HepG2 (cell line): ENCODE data around the gene PCOLCE2. TPM values are rescaled to one million over a fixed set of nuclear protein-coding genes. Genes with fewer than 3 reads are reported as not detected.

ENCODE experiments used
- ATAC-seq: fragments of 200-7000 bp; cut with Tn5 transposase; 3 replicates; pipeline ENCODE4 v1.9.1; 2020; ENCODE audit warnings: mild to moderate bottlenecking, moderate library complexity
- BruUV-seq: library from RNA; stranded (reverse); fragments of 400-500 nt; replicated peaks from 2 replicates; lab custom pipeline; 2021; lab: Mats Ljungman, UMichigan
- CTCF ChIA-PET: fragments of 300-600 bp; formaldehyde crosslinking; extraction: SDS; loops from one replicate; lab custom pipeline; 2021; ENCODE audit warnings: low total read pairs, inconsistent platforms, low intra/inter-chr PET ratio; lab: Yijun Ruan, JAX
- POLR2A ChIA-PET: fragments of 350-600 bp; sonication (Branson Sonifier 250); formaldehyde crosslinking; loops from one replicate; lab custom pipeline; 2020; ENCODE audit warnings: antibody characterized with exemption, inconsistent platforms; lab: Yijun Ruan, JAX
- DNase-seq: peaks from one replicate; pipeline ENCODE4 v3.0.0-alpha.2; 2015; ENCODE audit warnings: low spot score
- FAIRE-seq: peaks from 3 replicates; lab custom pipeline; 2011; peaks lifted over from hg19 to GRCh38; lab: Jason Lieb, UNC
- H2AFZ ChIP-seq: one replicate; pipeline ENCODE4 v1.6.1; 2011; ENCODE audit warnings: low read length, inconsistent platforms
- H3K27ac ChIP-seq: fragments of 300-600 bp; 3 replicates; pipeline ENCODE4 v1.8.0; 2011; ENCODE audit warnings: mixed run types, mild to moderate bottlenecking, mixed read lengths, low read length, inconsistent platforms; ENCODE audit not compliant: insufficient read depth; ENCODE audit errors: extremely low read length
- H3K27me3 ChIP-seq, 2 experiments: fragments of 200-600 bp in 1 of 2; 2 replicates in 1 of 2; 3 replicates in 1 of 2; pipeline versions ENCODE4 v1.6.0 to v1.8.0; 2011; ENCODE audit warnings: low read length in 2 of 2, mild to moderate bottlenecking in 2 of 2, moderate library complexity in 2 of 2, inconsistent platforms in 1 of 2; ENCODE audit not compliant: insufficient read depth in 2 of 2, control insufficient read depth in 1 of 2
- H3K36me3 ChIP-seq, 2 experiments: fragments of 200-600 bp in 1 of 2; replicated peaks in 1 of 2; 2 replicates in 1 of 2; 3 replicates in 1 of 2; pipeline versions ENCODE4 v1.5.1 to v1.8.0; 2011; ENCODE audit warnings: low read length in 2 of 2, inconsistent platforms in 1 of 2; ENCODE audit not compliant: insufficient read depth in 2 of 2, control insufficient read depth in 1 of 2
- H3K4me1 ChIP-seq: 2 replicates; pipeline ENCODE4 v1.5.1; 2012; ENCODE audit warnings: low read length, inconsistent platforms; ENCODE audit not compliant: insufficient read depth
- H3K4me2 ChIP-seq: 2 replicates; pipeline ENCODE4 v1.6.0; 2011; ENCODE audit warnings: low read depth, low read length, inconsistent platforms
- H3K4me3 ChIP-seq, 3 experiments: fragments of 200-600 bp in 1 of 3; sonication (generic), shearing (Covaris generic) in 1 of 3; replicated peaks in 1 of 3; 2 replicates each; pipeline ENCODE4 v1.5.1; 2011 to 2016; ENCODE audit warnings: low read length in 3 of 3, inconsistent platforms in 2 of 3, low read depth in 2 of 3, mild to moderate bottlenecking in 2 of 3, control low read depth in 1 of 3, mixed read lengths in 1 of 3; ENCODE audit not compliant: insufficient read depth in 1 of 3
- H3K79me2 ChIP-seq: one replicate; pipeline ENCODE4 v1.6.1; 2011; ENCODE audit warnings: low read length, inconsistent platforms; ENCODE audit not compliant: insufficient read depth
- H3K9ac ChIP-seq: 2 replicates; pipeline ENCODE4 v1.6.0; 2011; ENCODE audit warnings: mild to moderate bottlenecking, low read depth, low read length, inconsistent platforms; ENCODE audit not compliant: insufficient read depth
- H3K9me3 ChIP-seq: 2 replicates; pipeline ENCODE4 v1.5.1; 2012; ENCODE audit warnings: mild to moderate bottlenecking, low read length
- H4K20me1 ChIP-seq: 2 replicates; pipeline ENCODE4 v1.6.0; 2011; ENCODE audit warnings: inconsistent platforms, mild to moderate bottlenecking, low read length, moderate library complexity; ENCODE audit not compliant: insufficient read depth
- HNRNPH1 ChIP-seq: fragments of 200-400 bp; formaldehyde crosslinking; optimal IDR thresholded peaks from 2 replicates; pipeline ENCODE3; 2017; ENCODE audit warnings: mild to moderate bottlenecking, low read depth, low read length
- NKX3-1 ChIP-seq: sonication (generic); formaldehyde crosslinking; IDR thresholded peaks from 2 replicates; pipeline ENCODE4 v1.5.0; 2020; ENCODE audit warnings: missing genetic modification reagents
- ZFP62 ChIP-seq: sonication (generic); formaldehyde crosslinking; IDR thresholded peaks from 2 replicates; pipeline ENCODE4 v1.4.0; 2020; ENCODE audit warnings: missing genetic modification reagents
- ZNF567 ChIP-seq: sonication (generic); formaldehyde crosslinking; IDR thresholded peaks from 2 replicates; pipeline ENCODE4 v1.8.1; 2023; ENCODE audit warnings: mild to moderate bottlenecking, missing genetic modification reagents, borderline replicate concordance
- ZNF629 ChIP-seq: sonication (generic); formaldehyde crosslinking; conservative IDR thresholded peaks from 2 replicates; pipeline ENCODE4 v1.5.0; 2020; ENCODE audit warnings: missing genetic modification reagents
- whole genome bisulfite sequencing: methylation state at CpG from one replicate; pipeline ENCODE4 v1.1.6; 2017; ENCODE audit warnings: low lambda C conversion rate; 5-methylcytosine and 5-hydroxymethylcytosine counted together
- in situ Hi-C: cut with HindIII; loops from 2 replicates; pipeline ENCODE4 v1.10.0; 2017; ENCODE audit warnings: low pct_unique_long_range_greater_than_20kb; ENCODE audit not compliant: extremely low pct_ligation_motif_present
- intact Hi-C: fragments of 100-400 bp; cut with micrococcal nuclease; formaldehyde crosslinking; loops from one replicate; pipeline ENCODE4 v1.10.0; 2022; ENCODE audit not compliant: unreplicated experiment
- polyA plus RNA-seq, 8 experiments: library from polyadenylated mRNA; depleted of rRNA in 3 of 8; stranded (reverse) in 7 of 8; unstranded in 1 of 8; fragments of >200 nt; fragmentation: Illumina TruSeq in 4 of 8; extraction: Trizol in 4 of 8; gene quantifications; 2 replicates each; pipeline versions ENCODE4 v1.2.1 to v1.2.3, GENCODE V29; 2011 to 2016; ENCODE audit warnings: low read depth in 4 of 8, missing spikeins in 1 of 8, mixed read lengths in 1 of 8; ENCODE audit not compliant: insufficient read depth in 1 of 8
- total RNA-seq, 5 experiments: library from RNA; depleted of rRNA; stranded (reverse); fragments of >200 nt; fragmentation: Illumina TruSeq; extraction: Trizol; gene quantifications; 2 replicates each; pipeline ENCODE4 v1.2.3, GENCODE V29; 2016; ENCODE audit warnings: low read depth in 1 of 5

Gene PCOLCE2
- total and polyA plus RNA-seq, 2 of the 13 experiments (the other 11 are each of a cell fraction or from before 2014, with no cell fraction given) = 0.71 to 2.0 TPM

DNA sequence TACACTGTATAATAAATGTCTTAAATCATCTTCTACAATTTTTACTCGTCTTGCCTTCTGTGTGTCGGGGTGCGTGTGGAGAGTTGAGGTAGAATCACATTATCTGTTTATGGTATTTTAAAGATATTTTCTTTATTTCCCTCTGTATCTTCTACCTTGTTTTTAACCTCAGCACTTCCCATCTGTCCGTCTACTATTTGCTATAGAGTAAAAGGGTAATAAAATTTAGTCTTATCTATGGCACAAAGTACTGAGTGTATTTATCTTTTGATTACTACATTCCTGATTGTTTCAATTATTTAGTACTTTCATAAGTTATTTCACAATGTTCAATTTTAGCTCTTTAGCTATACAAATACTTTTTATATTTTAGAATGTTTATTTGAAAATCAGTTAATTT lies 102.9 kb downstream of the PCOLCE2 start:
- ChIA-PET POLR2A (no interaction called here), CTCF (no interaction called here)
- in situ Hi-C loops (no loop called here), intact Hi-C loops (no loop called here)
- H3K4me2 ChIP-seq = no peak overlapping the region
- H3K79me2 ChIP-seq = no peaks in the 10 kb centered on the region
- no peak for FAIRE-seq
- H3K27ac ChIP-seq = no peak overlapping the region
- no peak overlapping the region for H3K9ac ChIP-seq
- ATAC-seq = no peak
- no TSS peak for BruUV-seq
- H2AFZ ChIP-seq = no peak overlapping the region
- H3K27me3 ChIP-seq = no peaks in the 10 kb centered on the region
- no peak overlapping the region for H3K4me3 ChIP-seq
- no peak for TF ChIP-seq NKX3-1 (CRISPR knock-in tag)
- no peak for TF ChIP-seq HNRNPH1
- no peak for TF ChIP-seq ZFP62 (CRISPR knock-in tag)
- no peak for TF ChIP-seq ZNF629 (CRISPR knock-in tag)
- WGBS = 93% methylated on average over 4 of the region's 4 CpGs
- 0 out of 5 replicates have a peak, but pooled peaks cover 1 to 11% of the 10 kb centered on the region in 2 experiments for H3K36me3 ChIP-seq
- no peaks in the 10 kb centered on the region for H3K9me3 ChIP-seq
- no peaks in the 10 kb centered on the region for H4K20me1 ChIP-seq
- peaks cover 7% of the 10 kb centered on the region for H3K4me1 ChIP-seq
- no peak for DNase-seq

DNA sequence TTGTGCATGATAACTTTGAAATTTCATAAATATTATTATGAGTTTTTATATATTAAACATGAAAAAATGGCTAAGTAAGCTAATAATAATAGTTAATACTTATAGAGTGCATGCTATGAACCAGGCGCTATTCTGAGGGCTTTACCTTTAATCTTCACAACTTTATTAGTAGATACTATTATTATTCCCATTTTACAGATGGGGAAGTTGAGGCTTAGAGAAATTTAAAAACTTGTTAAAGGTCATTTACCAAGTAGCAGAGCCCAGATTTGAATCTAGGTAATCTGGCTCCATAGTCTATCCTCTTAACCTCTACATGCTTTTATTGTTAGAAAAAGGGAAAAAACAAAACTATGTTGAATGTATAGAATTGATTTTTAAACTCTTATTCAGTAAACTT lies 104.7 kb downstream of the PCOLCE2 start:
- in situ Hi-C loops (no loop called here), intact Hi-C loops (no loop called here)
- FAIRE-seq = no peak
- TF ChIP-seq ZNF629 (CRISPR knock-in tag) (peak; percentile 60), ZNF567 (CRISPR knock-in tag) (no peak)
- Histone ChIP-seq H3K4me3 (no peak overlapping the region), H3K4me1 (no peaks in the 10 kb centered on the region), H2AFZ (no peak overlapping the region), H3K36me3 (0 out of 5 replicates have a peak, but pooled peaks cover 1 to 11% of the 10 kb centered on the region in 2 experiments), H3K79me2 (no peaks in the 10 kb centered on the region), H3K27ac (no peak overlapping the region), H3K9me3 (no peaks in the 10 kb centered on the region), H3K9ac (no peak overlapping the region), H3K27me3 (no peaks in the 10 kb centered on the region), H3K4me2 (no peak overlapping the region), H4K20me1 (no peaks in the 10 kb centered on the region)
- 96% methylated on average over 1 of the region's 1 CpG for WGBS
- ATAC-seq = no peak
- POLR2A ChIA-PET = no interaction called here
- CTCF ChIA-PET = no interaction called here
- no TSS peak for BruUV-seq
- DNase-seq = no peak
